Amniotic epithelial cell (primary cell): ENCODE results near the gene EFNA3.

Experiments
- DNase-seq: peaks from one replicate; pipeline ENCODE4 v3.0.0-alpha.2; 2010; ENCODE audit warnings: low read depth

EFNA3 gene, protein sequence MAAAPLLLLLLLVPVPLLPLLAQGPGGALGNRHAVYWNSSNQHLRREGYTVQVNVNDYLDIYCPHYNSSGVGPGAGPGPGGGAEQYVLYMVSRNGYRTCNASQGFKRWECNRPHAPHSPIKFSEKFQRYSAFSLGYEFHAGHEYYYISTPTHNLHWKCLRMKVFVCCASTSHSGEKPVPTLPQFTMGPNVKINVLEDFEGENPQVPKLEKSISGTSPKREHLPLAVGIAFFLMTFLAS

DNA sequence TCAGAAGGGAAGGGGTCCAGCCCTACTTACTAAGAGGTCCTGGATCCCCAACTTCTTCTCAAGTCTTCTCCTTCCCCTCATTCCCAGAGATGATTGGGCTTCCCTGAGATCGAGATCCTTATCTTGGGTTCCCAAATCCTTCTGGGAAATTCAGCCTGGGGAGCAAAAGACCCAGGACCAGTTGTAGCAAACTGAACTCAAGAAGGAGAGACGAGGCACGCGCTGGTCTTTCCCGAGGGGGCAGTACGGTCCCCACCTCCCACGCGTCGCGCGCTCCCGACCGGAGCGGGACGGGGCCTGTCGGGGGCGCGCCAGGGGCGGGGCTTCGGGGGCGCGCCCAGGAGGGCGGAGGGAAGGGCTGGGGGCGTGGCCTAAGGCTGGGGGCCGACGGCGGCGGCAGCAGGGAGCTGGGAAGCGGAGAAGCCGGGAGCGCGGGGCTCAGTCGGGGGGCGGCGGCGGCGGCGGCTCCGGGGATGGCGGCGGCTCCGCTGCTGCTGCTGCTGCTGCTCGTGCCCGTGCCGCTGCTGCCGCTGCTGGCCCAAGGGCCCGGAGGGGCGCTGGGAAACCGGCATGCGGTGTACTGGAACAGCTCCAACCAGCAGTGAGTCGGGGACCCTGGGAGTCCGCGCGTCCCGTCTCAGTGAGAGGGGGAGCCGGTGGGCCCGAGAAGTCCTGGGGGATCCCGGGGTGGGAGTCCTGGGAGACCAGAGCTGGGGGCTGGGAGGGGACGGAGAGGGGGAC is at the start of gene EFNA3:
EFNA3 (plus strand) TSS at position 369 of the 741 bp plus-strand sequence; CDS start at position 474, 105 bp downstream.
- DNase-seq, result peak; percentile 22

DNA sequence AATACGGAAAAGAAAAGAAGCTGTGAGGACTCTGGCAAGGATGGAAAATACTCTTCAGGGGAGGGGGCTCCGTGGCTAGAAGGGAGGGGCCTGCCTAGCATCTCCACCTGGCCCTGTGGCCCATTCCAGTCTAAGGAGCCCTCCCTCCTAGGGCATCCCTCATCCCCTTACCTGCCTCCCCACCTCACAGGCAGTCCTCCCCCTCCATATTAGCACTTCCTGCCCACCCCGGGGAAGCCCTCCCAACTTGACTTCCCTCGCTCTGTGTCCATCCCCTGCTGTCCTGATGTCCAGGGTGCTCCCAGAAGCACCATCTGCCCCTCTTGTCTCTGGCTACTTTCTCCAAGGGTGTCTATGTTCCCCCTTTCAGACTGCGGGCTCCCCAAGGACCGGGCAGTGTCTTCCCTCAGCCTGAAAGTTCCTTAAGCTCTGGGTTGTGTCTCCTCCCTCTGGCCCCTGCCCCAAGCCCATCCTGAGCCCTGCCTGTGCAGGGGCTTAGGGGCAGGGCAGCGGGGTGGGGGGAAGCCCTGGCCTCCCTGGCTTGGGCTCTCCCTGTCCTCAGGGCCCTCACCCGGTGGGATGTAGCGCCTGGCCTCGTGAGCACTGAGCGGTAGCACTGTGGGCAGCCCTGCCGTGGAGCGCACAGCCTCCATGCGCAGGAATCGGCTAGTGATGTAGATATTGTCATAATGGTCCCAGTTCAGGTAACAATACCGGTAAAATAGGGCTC is 49.0 kb upstream of the EFNA3 start:
- no peak for DNase-seq

DNA sequence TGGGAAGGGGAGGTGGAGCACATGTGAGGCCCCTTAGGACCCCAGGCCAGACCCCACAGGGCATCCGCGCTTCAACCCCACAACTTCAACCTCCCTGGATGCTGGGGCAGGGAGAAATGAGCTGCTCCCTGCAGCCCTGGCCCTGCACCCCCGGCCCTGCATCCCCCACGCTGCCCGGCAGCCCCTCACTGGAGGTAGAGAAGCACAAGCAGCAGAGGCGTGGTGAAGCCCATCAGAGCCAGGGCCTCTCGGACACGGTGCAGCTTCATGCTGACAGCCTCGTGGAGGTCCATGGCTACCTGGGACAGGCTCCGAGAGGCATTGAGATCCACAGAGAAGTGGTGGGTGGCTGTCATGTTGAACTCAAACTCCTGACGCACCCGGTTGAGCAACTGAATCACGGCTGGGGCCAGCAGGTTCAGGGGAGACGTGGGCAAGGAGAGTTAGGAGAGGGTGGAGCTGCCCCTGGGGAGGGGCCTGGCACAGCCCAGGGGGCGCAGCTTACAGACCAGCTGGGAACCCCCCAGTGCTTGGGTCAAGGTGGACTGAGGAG is 48.3 kb upstream of the EFNA3 start:
- no peak for DNase-seq

DNA sequence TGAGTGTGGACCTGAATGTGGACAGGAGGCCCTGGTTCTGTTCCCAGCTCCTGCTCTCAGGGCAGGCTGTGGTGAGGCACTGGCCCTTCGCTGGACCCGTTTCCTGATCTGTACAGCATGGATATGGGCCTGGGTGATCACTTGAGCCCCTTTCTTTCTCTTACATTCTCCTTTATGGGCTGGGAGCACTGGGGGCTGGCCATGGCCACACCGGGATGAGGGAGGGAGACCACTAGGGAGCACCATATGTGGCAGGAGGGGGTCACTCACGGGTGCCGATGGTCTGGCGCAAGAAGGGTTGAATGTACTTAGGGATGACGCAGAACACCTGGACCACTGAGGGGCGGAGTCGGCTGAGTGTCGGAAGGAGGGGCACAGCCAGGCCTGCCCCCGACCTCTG is 47.7 kb upstream of the EFNA3 start:
- DNase-seq, result no peak

DNA sequence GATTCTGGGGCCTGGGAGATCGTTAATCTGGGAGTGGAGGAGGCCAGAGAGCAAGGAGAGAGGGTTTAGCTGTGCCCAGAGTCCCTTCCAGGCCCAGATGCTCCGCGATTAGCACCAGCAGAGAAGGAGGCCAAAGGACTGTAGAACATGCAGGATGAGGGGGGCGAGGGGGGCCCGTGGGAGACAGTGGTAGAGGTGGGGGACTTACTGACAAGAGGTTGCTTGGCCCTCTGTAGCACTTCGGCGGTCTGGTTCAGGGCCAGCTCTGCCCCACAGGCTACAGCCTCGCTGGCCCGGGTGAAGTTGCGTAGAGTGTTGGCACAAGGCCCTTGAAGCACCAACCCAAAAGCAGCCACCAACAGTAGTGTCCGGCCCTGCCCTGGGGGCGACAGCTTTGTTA is 45.8 kb upstream of the EFNA3 start:
- DNase-seq, result no peak

DNA sequence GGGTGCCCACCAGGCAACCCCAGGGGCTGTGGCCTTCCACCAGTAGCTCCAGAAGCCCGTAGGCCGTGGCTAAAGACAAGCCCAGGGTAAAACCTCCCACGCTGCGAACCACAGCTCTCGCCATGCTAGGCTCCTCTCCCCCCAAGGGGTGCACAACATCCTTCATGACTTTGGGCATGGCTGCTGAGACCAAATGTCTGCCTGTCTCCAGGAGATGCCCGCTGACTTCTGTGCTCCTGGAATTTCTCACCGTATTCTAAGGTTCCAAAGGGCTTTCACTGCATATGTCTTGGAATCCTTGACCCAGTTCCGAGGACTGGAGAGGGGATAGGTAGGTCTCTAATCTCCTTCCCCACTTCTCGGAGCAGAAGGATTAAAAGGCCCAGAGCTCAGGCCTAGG is 45.1 kb upstream of the EFNA3 start, which contains the start of the genes DCST1 and DCST2:
DCST1 (plus strand) TSS at position 301 of the 400 bp plus-strand sequence. CDS start 213 bp downstream, outside the sequence.
DCST2 (minus strand) TSS at position 258 of the 400 bp plus-strand sequence; CDS start at position 178, 80 bp downstream.
- DNase-seq, result no peak

DNA sequence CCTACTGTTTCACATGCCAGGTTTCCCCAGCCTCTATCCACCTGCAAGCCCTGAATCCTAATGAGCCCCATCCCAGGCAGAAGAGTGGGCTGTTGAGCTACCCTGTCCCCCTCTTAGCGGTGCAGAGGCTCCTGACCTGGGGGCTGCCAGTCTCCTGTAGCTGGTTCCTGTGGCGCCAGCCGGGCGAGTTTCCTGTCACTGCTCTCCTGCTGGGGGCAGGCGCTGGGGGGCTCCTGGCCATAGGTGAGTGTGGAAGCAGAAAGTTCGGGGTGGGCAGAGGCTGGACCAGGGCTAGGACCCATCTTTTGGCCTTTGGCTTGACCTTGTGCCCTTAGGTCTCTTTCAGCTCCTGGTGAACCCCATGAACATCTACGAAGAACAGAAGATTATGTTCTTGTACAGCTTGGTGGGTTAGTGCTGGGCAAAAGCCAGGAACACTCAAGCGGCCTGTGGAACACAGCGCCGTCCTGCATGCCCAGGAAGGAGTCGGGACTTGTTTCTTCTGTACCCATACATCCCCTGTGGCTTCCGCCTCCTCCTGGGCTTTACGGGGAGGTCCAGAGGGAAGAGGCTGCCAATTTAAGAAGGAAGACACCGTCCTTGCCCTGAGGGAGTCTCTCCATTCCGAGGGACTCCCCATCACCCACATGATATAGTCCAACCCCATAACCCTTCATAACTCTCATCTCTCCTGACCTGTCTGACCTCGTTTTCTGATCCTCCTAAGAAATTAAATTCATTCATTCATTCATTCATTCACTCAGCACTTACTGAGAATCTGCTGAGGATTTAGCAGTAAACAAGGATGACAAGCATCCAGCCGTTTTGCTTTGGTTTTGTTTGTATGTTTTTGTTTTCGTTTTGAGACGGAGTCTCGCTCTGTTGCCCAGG is 44.1 kb upstream of the EFNA3 start:
- DNase-seq, result no peak

DNA sequence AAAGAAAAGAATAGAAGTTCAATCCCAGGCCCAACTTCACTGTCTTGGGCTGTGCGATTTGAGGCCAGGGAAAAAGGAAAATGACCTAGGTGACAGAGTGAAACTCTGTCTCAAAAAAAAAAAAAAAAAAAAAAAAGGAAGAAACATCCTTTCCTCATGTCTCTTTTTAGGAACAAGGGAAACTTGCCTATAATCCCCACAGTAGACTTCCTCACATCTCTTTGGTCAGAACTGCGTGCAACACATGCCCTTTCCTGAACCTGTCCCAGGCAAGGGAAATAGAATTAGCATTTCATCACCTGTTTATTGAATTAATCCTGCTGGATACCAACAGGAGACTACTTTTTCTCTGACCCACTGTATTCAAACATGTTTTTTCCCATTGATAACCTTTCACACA is 42.7 kb upstream of the EFNA3 start:
- DNase-seq, result no peak

DNA sequence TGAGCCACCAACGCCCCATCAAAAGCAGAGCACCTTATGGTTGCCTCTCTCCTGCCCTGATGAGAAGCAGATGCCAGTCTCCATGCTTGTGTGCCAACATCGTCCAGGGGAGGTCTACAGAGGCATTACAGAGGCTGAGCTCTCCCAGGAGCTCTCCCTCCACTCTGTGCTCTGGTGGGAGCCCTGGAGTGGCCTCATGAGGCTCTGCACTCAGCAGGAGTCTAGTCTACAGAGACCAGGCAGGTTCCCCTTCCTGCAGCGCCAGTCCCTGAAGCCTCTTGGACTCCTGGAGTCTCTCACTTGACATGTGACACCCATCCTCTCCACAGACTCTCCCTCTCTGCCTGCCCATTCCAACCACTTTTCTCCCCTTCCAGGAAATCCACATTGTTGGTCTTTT is 41.6 kb upstream of the EFNA3 start:
- DNase-seq, result no peak

DNA sequence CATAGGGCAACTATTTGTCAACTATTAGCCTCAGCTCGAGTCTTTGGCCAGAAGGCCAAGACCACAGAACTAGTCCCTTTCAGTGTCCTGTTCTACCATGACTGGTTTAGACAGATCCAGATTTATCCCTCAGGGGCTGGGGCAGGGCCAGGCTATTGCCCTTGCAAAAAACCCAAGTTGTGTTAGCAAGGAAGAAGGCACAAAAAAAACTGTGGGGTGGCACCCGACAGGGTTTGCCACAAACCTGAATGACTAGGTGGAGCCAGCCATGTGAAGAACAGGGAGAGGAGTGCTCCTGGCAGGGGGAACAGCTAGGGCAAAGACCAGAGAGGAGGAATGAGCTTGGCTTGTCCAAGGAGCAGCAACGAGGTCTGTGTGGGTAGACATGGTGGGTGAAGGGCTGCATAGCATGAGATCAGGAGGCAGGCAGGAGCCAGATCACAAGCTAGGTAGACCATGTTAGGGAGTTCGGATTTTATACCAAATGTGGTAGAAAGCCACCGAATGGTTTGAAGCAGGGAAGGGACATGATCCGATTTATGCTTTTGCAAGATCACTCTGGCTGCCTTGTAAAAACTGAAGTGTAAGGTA is 40.7 kb upstream of the EFNA3 start:
- no peak for DNase-seq

DNA sequence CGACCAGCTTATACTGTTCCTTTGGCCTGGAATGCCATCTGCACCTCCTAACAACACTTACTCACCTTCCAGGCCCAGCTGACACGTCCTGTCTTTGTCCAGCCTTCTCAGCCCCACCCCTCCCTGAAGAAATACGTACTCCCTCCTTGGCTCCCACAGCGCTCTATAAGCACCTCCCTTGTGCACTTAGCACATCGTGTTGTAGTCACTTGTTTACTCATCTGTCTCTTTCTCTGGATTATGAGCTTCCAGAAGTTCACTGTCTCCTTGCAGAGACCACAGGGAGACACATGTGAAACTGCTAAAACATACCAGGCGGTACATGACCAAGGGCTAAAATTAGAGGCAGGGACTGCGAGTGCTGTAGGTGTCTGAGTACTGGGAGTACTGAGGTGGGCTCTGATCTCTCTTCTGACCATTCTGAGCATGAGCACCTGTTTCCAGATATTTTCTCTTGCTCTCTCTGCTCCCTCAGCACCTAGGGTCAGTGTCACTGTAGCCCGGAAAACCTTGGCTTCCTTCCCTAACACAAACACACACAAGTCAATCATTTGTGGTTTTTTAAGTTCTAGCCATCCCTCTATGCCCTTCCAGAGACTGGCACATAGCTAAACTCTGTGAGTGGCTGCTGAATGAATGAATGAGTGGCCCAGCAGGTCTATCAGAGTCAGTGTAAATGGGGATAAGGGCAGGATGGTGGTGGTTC is 39.9 kb upstream of the EFNA3 start:
- peak; percentile 84 for DNase-seq

DNA sequence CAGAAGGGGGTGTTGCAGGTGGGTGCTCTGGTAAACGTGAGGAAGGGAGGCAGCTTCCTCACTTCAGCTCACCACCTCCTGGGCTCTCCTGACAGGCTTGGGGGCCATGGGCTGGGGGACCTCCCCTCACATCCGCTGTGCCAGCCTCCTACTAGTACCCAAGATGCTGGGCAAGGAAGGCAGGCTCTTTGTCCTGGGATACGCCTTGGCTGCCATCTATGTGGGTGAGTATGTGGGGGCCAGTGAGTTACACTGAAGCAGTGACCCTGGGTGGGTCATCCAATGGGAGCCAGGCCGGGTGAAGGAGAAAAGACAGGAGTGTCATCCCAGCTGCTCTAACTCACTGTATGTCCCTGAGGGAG is 39.3 kb upstream of the EFNA3 start:
- DNase-seq, result no peak

DNA sequence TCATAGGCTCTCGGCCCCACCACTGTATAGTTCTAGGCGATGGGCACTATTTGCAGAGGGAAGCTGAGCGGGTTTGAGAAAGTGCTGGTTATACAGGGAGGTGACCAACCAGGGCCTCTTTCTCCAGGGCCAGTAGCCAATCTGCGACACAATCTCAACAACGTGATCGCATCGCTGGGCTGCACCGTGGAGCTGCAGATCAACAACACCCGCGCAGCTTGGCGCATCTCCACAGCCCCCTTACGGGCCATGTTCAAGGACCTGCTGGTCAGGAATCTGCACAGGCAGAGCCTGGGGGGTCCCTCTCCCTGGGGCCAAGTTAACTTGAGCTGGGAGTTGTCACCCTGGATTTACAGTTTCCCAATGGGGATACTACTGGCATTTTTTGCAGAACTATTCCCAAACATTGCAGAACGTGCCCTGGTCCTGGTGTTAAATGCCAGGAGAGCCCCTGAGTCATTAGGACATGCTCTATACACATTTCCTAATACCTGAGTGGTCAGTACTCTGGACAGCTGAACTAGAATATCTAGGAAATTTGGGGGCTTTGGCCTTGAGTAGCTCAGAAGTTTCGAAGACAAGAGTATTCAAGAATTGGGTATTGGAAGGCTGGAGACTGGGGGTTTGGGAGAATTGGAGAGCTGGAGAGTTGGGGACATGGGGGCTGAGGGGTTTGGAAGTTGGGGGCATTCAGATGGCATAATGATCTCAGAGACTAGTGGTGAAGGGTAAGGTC is 38.1 kb upstream of the EFNA3 start:
- DNase-seq, result no peak

DNA sequence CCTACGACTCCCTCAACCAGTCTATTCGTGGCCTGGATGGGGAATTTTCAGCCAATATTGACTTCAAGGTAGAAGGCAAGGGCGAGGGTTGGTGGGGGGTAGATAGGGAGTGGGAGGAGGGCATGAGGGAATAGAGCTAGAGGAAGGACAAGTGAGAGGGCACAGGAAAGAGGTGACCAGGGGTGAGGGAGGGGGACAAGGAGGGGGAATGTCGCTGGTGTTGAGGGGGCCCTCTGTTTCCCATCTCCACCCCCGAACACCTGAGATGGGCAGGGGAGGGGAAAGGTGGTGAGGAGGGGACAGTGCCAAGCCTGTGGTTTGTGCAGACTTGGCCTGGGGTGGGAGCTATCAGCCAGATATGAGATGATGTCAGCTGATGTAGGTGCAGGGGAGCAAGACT is 35.8 kb upstream of the EFNA3 start:
- no peak for DNase-seq

DNA sequence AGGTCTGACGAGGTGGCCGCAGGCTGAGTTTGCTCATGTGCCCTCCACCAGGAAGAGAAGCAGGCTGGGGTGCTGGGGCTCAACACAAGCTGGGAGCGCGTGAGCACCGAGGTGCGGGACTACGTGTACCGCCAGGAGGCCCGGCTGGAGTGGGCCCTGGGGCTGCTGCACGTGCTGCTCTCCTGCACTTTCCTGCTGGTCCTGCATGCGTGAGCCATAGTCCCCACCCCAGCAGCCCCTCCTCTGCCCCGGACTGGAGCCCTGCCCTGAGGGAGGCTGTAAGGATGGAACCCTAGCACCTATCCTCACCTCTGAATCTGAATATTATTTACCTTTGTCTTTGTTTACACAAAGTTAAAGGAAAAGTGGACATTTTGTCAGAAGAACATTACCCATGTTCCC is 35.3 kb upstream of the EFNA3 start:
- DNase-seq, result no peak

DNA sequence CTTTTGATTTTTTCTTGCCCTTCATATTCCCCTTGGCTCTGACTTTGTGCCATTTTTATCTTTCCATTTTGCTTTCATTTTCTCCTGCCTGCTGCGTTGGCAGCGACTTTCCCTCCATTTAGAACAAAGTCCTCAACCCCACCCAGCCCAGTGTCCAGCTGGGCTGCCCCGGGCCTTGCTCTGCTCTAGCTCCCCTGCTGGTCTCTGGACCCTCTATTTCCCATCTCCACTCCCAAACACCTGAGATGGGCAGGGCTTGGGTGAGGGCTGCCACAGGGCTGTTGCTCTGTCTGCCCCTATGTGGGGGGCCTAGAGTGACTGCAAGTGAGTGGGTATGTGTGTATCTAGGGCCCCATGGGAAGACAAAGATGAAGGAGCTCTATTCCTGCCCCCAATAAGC is 34.8 kb upstream of the EFNA3 start:
- DNase-seq, result no peak

DNA sequence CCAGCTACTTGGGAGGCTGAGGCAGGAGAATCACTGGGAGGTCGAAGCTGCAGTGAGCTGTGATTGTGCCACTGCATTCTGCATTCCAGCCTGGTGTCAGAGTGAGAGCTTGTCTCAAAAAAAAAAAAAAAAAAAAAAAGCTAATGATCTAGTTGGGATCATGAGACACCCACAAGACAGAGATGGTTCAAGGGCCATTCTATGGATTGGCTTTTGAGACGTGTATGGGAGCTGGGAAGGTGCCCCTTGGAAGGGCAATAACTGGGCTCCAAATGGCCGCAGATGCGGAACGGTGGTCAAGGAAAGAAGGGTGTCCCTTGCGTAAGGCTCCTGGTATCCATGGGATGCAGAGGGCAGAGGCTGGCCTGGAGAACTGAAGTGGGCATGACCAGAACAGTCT is 34.3 kb upstream of the EFNA3 start:
- DNase-seq, result no peak

DNA sequence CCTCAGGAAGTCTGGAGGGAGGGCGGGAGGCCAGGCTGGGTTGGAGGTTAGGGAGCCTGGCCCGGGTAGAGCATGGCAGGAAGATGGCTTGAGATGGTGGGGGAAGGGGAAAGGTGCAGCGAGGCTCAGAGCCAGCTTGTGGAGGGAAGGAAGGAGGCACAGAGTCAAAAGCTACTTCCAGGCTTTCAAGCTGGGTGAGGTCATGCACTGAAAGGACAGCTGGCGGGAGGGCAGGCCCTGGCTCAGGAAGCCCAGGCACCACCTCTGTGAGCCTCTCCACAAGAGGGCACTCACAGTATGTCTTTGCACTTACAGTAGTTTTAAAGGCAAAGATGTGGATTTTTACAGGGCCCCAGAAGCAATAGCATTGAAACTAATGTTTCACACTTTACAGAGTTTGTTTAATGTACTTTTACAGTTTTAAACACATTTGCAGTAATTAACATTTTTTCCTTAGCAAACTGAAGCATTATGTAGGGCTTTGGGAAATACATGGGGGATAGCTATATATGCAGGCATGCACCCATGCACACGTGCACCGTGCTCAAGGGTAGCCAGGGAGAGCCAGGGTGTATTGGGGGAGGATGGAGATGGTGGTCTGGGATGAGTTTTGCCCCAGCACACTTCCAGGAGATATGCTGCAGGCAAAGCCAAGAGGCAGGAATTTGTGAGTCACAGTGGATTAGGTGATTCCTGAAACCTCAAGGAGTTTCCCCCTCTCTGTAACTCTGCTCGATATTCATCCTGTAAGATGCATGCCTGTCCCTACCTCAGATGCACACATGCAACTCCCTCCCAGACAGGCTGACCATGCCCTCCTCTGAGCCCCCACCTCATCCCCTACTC is 33.6 kb upstream of the EFNA3 start:
- peak; percentile 80 for DNase-seq
